ENCODE data around the gene PIGH.

The PIGH gene

GRCh38 chr14:67555518-67556090, 44.5 kb downstream of the PIGH start:
- no peak for DNase-seq (ENCODE audit: extremely low read depth, insufficient read length)
- Histone ChIP-seq H3K36me3 (ENCODE audit: control insufficient read depth, insufficient read depth, low read length) (no peaks in the 10 kb centered on the region), H3K4me3 (replicated peaks; ENCODE audit: low read depth, low read length) (no peak overlapping the region), H3K27me3 (replicated peaks; ENCODE audit: control insufficient read depth, insufficient read depth, low read length) (no peaks in the 10 kb centered on the region; the same call in none of the 2 replicates)
- no peak for TF ChIP-seq CTCF (IDR thresholded peaks at IDR 0.05; ENCODE audit: insufficient read depth, low read length, poor library complexity, severe bottlenecking)

- DNase-seq (ENCODE audit: extremely low read depth, insufficient read length), result no peak
- Histone ChIP-seq H3K4me3 (replicated peaks; ENCODE audit: low read depth, low read length) (no peak overlapping the region), H3K36me3 (ENCODE audit: control insufficient read depth, insufficient read depth, low read length) (no peaks in the 10 kb centered on the region), H3K27me3 (replicated peaks; ENCODE audit: control insufficient read depth, insufficient read depth, low read length) (no peaks in the 10 kb centered on the region; the same call in none of the 2 replicates)
- TF ChIP-seq CTCF (IDR thresholded peaks at IDR 0.05; ENCODE audit: insufficient read depth, low read length, poor library complexity, severe bottlenecking), result no peak
Measured at GRCh38 chr14:67554341-67554740, 45.7 kb downstream of the PIGH start.

GRCh38 chr14:67553547-67553946, 46.5 kb downstream of the PIGH start:
- Histone ChIP-seq H3K36me3 (ENCODE audit: control insufficient read depth, insufficient read depth, low read length) (no peaks in the 10 kb centered on the region), H3K4me3 (replicated peaks; ENCODE audit: low read depth, low read length) (no peak overlapping the region), H3K27me3 (replicated peaks; ENCODE audit: control insufficient read depth, insufficient read depth, low read length) (no peaks in the 10 kb centered on the region; the same call in none of the 2 replicates)
- DNase-seq (ENCODE audit: extremely low read depth, insufficient read length), result no peak
- no peak for TF ChIP-seq CTCF (IDR thresholded peaks at IDR 0.05; ENCODE audit: insufficient read depth, low read length, poor library complexity, severe bottlenecking)

- Histone ChIP-seq H3K36me3 (ENCODE audit: control insufficient read depth, insufficient read depth, low read length) (no peaks in the 10 kb centered on the region), H3K4me3 (replicated peaks; ENCODE audit: low read depth, low read length) (no peak overlapping the region), H3K27me3 (replicated peaks; ENCODE audit: control insufficient read depth, insufficient read depth, low read length) (no peaks in the 10 kb centered on the region; the same call in none of the 2 replicates)
- DNase-seq (ENCODE audit: extremely low read depth, insufficient read length), result no peak
- no peak for TF ChIP-seq CTCF (IDR thresholded peaks at IDR 0.05; ENCODE audit: insufficient read depth, low read length, poor library complexity, severe bottlenecking)
Measured at GRCh38 chr14:67551940-67552339, 48.1 kb downstream of the PIGH start.

GRCh38 chr14:67551123-67551522, 48.9 kb downstream of the PIGH start:
- no peaks in the 10 kb centered on the region for H3K36me3 ChIP-seq (ENCODE audit: control insufficient read depth, insufficient read depth, low read length)
- no peaks in the 10 kb centered on the region; the same call in none of the 2 replicates for H3K27me3 ChIP-seq (replicated peaks; ENCODE audit: control insufficient read depth, insufficient read depth, low read length)
- no peak for TF ChIP-seq CTCF (IDR thresholded peaks at IDR 0.05; ENCODE audit: insufficient read depth, low read length, poor library complexity, severe bottlenecking)
- no peak overlapping the region for H3K4me3 ChIP-seq (replicated peaks; ENCODE audit: low read depth, low read length)
- no peak for DNase-seq (ENCODE audit: extremely low read depth, insufficient read length)

GRCh38 chr14:67549734-67550133, 50.3 kb downstream of the PIGH start:
- Histone ChIP-seq H3K27me3 (replicated peaks; ENCODE audit: control insufficient read depth, insufficient read depth, low read length) (no peaks in the 10 kb centered on the region; the same call in 1 of the 2 replicates), H3K4me3 (replicated peaks; ENCODE audit: low read depth, low read length) (no peak overlapping the region), H3K36me3 (ENCODE audit: control insufficient read depth, insufficient read depth, low read length) (no peaks in the 10 kb centered on the region)
- DNase-seq (ENCODE audit: extremely low read depth, insufficient read length), result no peak
- TF ChIP-seq CTCF (IDR thresholded peaks at IDR 0.05; ENCODE audit: insufficient read depth, low read length, poor library complexity, severe bottlenecking), result no peak
